SK-N-SH (cell line): ENCODE data around the gene CDH13.

ENCODE experiments used
- RCOR1 ChIP-seq: fragments of 150-350 bp; IDR thresholded peaks from 2 replicates; pipeline ENCODE4 v1.6.1; 2017; ENCODE audit warnings: antibody characterized with exemption, low read length
- TF ChIP-seq, protein P1 (sequence below): fragments of 200-600 bp; sonication (generic); IDR thresholded peaks from 2 replicates; pipeline ENCODE4 v1.6.1; 2017; ENCODE audit warnings: antibody characterized with exemption, mild to moderate bottlenecking, moderate library complexity

DNA sequence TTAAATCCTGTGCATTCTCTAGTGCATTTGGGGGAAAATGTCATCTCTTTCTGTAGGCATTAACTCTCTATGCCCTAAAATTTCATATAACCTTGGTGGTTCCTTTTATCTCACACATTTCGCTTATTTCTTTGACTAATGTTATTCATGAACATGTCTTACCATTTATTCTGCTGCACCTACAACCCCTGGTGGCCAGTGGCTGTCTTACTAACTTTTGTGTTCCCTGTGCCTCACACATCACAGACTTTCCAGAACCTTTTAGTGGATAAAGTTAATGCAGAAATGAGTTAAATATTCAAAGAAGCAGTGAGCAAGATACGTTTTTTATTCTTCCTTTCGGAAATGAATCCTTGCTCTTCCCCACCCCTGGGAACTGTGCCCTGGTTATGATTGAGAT, 111.9 kb downstream of the CDH13 start:
- no peak for TF ChIP-seq RCOR1
- TF ChIP-seq, protein P1, sequence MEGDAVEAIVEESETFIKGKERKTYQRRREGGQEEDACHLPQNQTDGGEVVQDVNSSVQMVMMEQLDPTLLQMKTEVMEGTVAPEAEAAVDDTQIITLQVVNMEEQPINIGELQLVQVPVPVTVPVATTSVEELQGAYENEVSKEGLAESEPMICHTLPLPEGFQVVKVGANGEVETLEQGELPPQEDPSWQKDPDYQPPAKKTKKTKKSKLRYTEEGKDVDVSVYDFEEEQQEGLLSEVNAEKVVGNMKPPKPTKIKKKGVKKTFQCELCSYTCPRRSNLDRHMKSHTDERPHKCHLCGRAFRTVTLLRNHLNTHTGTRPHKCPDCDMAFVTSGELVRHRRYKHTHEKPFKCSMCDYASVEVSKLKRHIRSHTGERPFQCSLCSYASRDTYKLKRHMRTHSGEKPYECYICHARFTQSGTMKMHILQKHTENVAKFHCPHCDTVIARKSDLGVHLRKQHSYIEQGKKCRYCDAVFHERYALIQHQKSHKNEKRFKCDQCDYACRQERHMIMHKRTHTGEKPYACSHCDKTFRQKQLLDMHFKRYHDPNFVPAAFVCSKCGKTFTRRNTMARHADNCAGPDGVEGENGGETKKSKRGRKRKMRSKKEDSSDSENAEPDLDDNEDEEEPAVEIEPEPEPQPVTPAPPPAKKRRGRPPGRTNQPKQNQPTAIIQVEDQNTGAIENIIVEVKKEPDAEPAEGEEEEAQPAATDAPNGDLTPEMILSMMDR, result peak; percentile 55
